ENCODE measurements around the gene GGTLC1. TPM values are rescaled to one million over a fixed set of nuclear protein-coding genes. Genes with fewer than 3 reads are reported as not detected.

The GGTLC1 gene
- total and polyA plus RNA-seq, 2 of the 8 experiments (the other 6 are each of a cell fraction or from before 2014, with no cell fraction given): not detected

GRCh38 chr20:24016607-24017457 is 28.3 kb upstream of the GGTLC1 start (continued):
- no peak for TF ChIP-seq CHD7 (IDR thresholded peaks at IDR 0.05; ENCODE audit: insufficient replicate concordance, low read length)
- TF ChIP-seq EZH2 (IDR thresholded peaks at IDR 0.05; ENCODE audit: low read depth, low read length, severe bottlenecking): no peak
- no peak for TF ChIP-seq JUND (IDR thresholded peaks at IDR 0.05; ENCODE audit: low read length)
- no peak for TF ChIP-seq HDAC6 (IDR thresholded peaks at IDR 0.05; ENCODE audit: low read depth, low read length)
- no peak for TF ChIP-seq CHD2 (IDR thresholded peaks at IDR 0.05; ENCODE audit: low read length)
- no peak for TF ChIP-seq KDM4A (IDR thresholded peaks at IDR 0.05; ENCODE audit: low read depth, low read length, severe bottlenecking)
- no peak for TF ChIP-seq KDM5A (IDR thresholded peaks at IDR 0.05; ENCODE audit: low read length)

Data from H1 (cell line).